Measurements from ENCODE around the gene RASGRP4. TPM values are rescaled to one million over a fixed set of nuclear protein-coding genes. Genes with fewer than 3 reads are reported as not detected.
A peak's percentile ranks its signal among the peaks of the same experiment; 100 is the strongest.

Gene RASGRP4
- total RNA-seq, 1 experiment from 2014 or later = not detected

GRCh38 chr19:38374332-38375097 lies 51.5 kb downstream of the RASGRP4 start, which contains the start of gene PSMD8:
Gene PSMD8 (plus strand): TSS chr19:38374571. CDS start chr19:38374602, 31 bp downstream.
- intact Hi-C loops (cut with micrococcal nuclease; ENCODE audit: unreplicated experiment) = loop anchor here (1.0 kb wide), 2 partner anchors 14 to 38 kb away; partner anchors contain the start of genes GGN and SPRED3
- Histone ChIP-seq H3K27me3 (ENCODE audit: insufficient read depth, low read depth) (no peaks in the 10 kb centered on the region), H3K36me3 (ENCODE audit: low read depth) (peaks cover 25% of the 10 kb centered on the region; the same call in 1 of the 2 replicates), H3K4me3 (peak within 1 kb of the TSS; percentile 76), H3K4me1 (replicated peaks; ENCODE audit: insufficient read depth) (peaks cover 15% of the 10 kb centered on the region), H3K9me3 (ENCODE audit: insufficient read depth, low read depth) (no peaks in the 10 kb centered on the region), H3F3A (ENCODE audit: insufficient read depth, low read depth) (peaks cover 5% of the 10 kb centered on the region), H2AFZ (peak within 1 kb of the TSS; percentile 87), H4K20me1 (ENCODE audit: insufficient read depth) (peaks cover 5% of the 10 kb centered on the region), H3K4me2 (peak within 1 kb of the TSS; percentile 87), H3K9me2 (ENCODE audit: insufficient read depth) (no peaks in the 10 kb centered on the region), H3K79me2 (ENCODE audit: low read depth) (peaks cover 36% of the 10 kb centered on the region), H3K27ac (peak within 1 kb of the TSS; percentile 58)
- ChIA-PET CTCF (interaction anchor here (0.8 to 1.4 kb wide), 4 partner anchors 13 to 556 kb away, joined by 3 to 8 read pairs (median 4); partner anchors contain the start of genes CATSPERG, GGN, MRPS12 and SARS2), POLR2A (ENCODE audit: unreplicated experiment) (interaction anchor here (0.6 to 1.2 kb wide), 10 partner anchors 13 to 907 kb away, joined by 3 to 28 read pairs (median 4); partner anchors contain the start of genes FAM98C, GGN, WDR87 and ZNF569)
- no TSS peak for BruUV-seq (replicated peaks)
- DNase-seq = peak; percentile 92 to 97
- TF ChIP-seq CTCF (conservative IDR thresholded peaks at IDR 0.05) (peak; percentile 35; the same call in 1 of the 2 replicates), EZH2 (IDR thresholded peaks at IDR 0.05; ENCODE audit: low read depth) (no peak)

DNA sequence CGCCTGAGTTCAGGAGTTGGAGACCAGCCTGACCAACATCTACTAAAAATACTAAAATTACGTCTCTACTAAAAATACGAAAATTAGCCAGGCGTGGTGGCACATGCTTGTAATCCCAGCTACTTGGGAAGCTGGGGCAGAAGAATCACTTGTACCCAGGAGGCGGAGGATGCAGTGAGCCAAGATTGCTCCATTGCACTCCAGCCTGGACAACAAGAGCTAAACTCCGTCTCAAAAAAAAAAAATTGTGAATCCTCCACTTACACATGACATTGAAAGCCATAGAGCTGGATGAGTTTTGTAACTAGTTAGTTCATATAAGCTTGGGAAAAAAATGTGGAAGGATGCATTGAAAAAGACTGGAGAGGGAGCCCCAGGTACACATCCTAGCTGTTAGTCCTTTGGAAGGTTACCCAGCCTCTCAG lies 52.1 kb downstream of the RASGRP4 start:
- H4K20me1 ChIP-seq (ENCODE audit: insufficient read depth) = peaks cover 3% of the 10 kb centered on the region
- peak overlapping the region; percentile 76 for H3K4me3 ChIP-seq
- no peak for DNase-seq
- TF ChIP-seq CTCF (conservative IDR thresholded peaks at IDR 0.05) (no peak), EZH2 (IDR thresholded peaks at IDR 0.05; ENCODE audit: low read depth) (no peak)
- POLR2A ChIA-PET (ENCODE audit: unreplicated experiment) = interaction anchor here (0.6 to 1.2 kb wide), 9 partner anchors 14 to 907 kb away, joined by 3 to 28 read pairs (median 5); partner anchors contain the start of genes FAM98C, GGN, WDR87 and ZNF569
- no peaks in the 10 kb centered on the region for H3K9me3 ChIP-seq (ENCODE audit: insufficient read depth, low read depth)
- H3K79me2 ChIP-seq (ENCODE audit: low read depth) = peaks cover 36% of the 10 kb centered on the region
- peaks cover 5% of the 10 kb centered on the region for H3F3A ChIP-seq (ENCODE audit: insufficient read depth, low read depth)
- intact Hi-C loops (cut with micrococcal nuclease; ENCODE audit: unreplicated experiment) = loop anchor here (1.0 kb wide), 2 partner anchors 14 to 38 kb away; partner anchors contain the start of genes GGN and SPRED3
- TSS peak; percentile 44 for BruUV-seq (replicated peaks)
- peaks cover 15% of the 10 kb centered on the region for H3K4me1 ChIP-seq (replicated peaks; ENCODE audit: insufficient read depth)
- peak overlapping the region; percentile 86 for H2AFZ ChIP-seq
- no peaks in the 10 kb centered on the region for H3K9me2 ChIP-seq (ENCODE audit: insufficient read depth)
- CTCF ChIA-PET = interaction anchor here (0.8 to 1.4 kb wide), 3 partner anchors 13 to 38 kb away, joined by 3 to 8 read pairs (median 4); partner anchors contain the start of genes CATSPERG and GGN
- no peaks in the 10 kb centered on the region for H3K27me3 ChIP-seq (ENCODE audit: insufficient read depth, low read depth)
- peak overlapping the region; percentile 27; the same call in 1 of the 2 replicates for H3K27ac ChIP-seq
- H3K36me3 ChIP-seq (ENCODE audit: low read depth) = peaks cover 19% of the 10 kb centered on the region; the same call in 1 of the 2 replicates
- peak overlapping the region; percentile 81 for H3K4me2 ChIP-seq

DNA sequence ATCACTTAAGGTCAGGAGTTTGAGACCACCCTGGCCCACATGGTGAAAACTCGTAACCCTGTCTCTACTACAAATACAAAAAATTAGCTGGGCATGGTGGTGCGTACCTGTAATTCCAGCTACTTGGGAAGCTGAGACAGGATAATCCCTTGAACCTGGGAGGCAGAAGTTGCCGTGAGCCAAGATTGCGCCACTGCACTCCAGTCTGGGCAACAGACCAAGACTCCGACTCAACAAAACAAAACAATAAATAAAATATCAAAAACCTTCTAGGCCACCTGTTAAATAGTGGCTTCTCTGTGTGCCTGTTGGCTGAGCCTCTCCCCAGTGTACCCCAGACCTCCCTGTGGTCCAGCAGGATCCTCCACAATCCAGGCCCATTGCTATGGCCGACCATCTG lies 54.9 kb downstream of the RASGRP4 start:
- H3F3A ChIP-seq (ENCODE audit: insufficient read depth, low read depth) = peaks cover 5% of the 10 kb centered on the region
- DNase-seq = no peak
- intact Hi-C loops (cut with micrococcal nuclease; ENCODE audit: unreplicated experiment) = no loop called here
- no peak for TF ChIP-seq EZH2 (IDR thresholded peaks at IDR 0.05; ENCODE audit: low read depth)
- TF ChIP-seq CTCF (conservative IDR thresholded peaks at IDR 0.05) = no peak
- CTCF ChIA-PET = no interaction called here
- peaks cover 13% of the 10 kb centered on the region for H3K4me1 ChIP-seq (replicated peaks; ENCODE audit: insufficient read depth)
- no peaks in the 10 kb centered on the region for H3K36me3 ChIP-seq (ENCODE audit: low read depth)
- POLR2A ChIA-PET (ENCODE audit: unreplicated experiment) = no interaction called here
- H3K27ac ChIP-seq = no peak overlapping the region
- no peak overlapping the region for H2AFZ ChIP-seq
- no peak overlapping the region for H3K4me3 ChIP-seq
- H3K27me3 ChIP-seq (ENCODE audit: insufficient read depth, low read depth) = no peaks in the 10 kb centered on the region
- peaks cover 13% of the 10 kb centered on the region for H3K79me2 ChIP-seq (ENCODE audit: low read depth)
- H4K20me1 ChIP-seq (ENCODE audit: insufficient read depth) = no peaks in the 10 kb centered on the region
- H3K4me2 ChIP-seq = no peak overlapping the region
- BruUV-seq (replicated peaks) = no TSS peak
- H3K9me3 ChIP-seq (ENCODE audit: insufficient read depth, low read depth) = no peaks in the 10 kb centered on the region
- H3K9me2 ChIP-seq (ENCODE audit: insufficient read depth) = no peaks in the 10 kb centered on the region
